GM12878 (cell line): Measurements from ENCODE around the gene COPE. TPM values are rescaled to one million over a fixed set of nuclear protein-coding genes. Genes with fewer than 3 reads are reported as not detected.

Experiments used
- ATAC-seq: fragments of 200-7000 bp; cut with Tn5 transposase; 3 replicates; pipeline ENCODE4 v1.9.1; 2020; ENCODE audit warnings: mild to moderate bottlenecking, moderate library complexity
- BruUV-seq: library from RNA; stranded (reverse); fragments of 400-500 nt; replicated peaks from 2 replicates; lab custom pipeline; 2021; lab: Mats Ljungman, UMichigan
- CTCF ChIA-PET: fragments of 300-600 bp; sonication (Branson Sonifier 250); formaldehyde crosslinking; extraction: SDS; loops from one replicate; lab custom pipeline; 2021; ENCODE audit warnings: inconsistent platforms; lab: Yijun Ruan, JAX
- POLR2A ChIA-PET: fragments of 350-600 bp; formaldehyde crosslinking; extraction: SDS; loops from one replicate; lab custom pipeline; 2021; ENCODE audit warnings: inconsistent platforms; lab: Charles Lee
- RAD21 ChIA-PET: fragments of 300-600 bp; sonication (Branson Sonifier 250); formaldehyde crosslinking; loops from one replicate; lab custom pipeline; 2023; ENCODE audit warnings: antibody characterized with exemption; ENCODE audit not compliant: unreplicated experiment; lab: Charles Lee
- SMC1A ChIA-PET: fragments of 300-600 bp; sonication (Branson Sonifier 250); formaldehyde crosslinking; loops from one replicate; lab custom pipeline; 2023; ENCODE audit not compliant: unreplicated experiment, uncharacterized antibody; lab: Charles Lee
- DNase-seq: peaks from one replicate; pipeline ENCODE4 v3.0.0-alpha.2; 2011; ENCODE audit warnings: low read depth, low spot score
- FAIRE-seq: peaks from 3 replicates; lab custom pipeline; 2011; peaks lifted over from hg19 to GRCh38; lab: Jason Lieb, UNC
- H2AFZ ChIP-seq: 2 replicates; pipeline ENCODE4 v1.6.0; 2011; ENCODE audit warnings: low read depth, low read length, control low read depth; ENCODE audit not compliant: control insufficient read depth
- H3K27ac ChIP-seq: 2 replicates; pipeline ENCODE4 v1.5.1; 2011; ENCODE audit warnings: control low read depth; ENCODE audit not compliant: control insufficient read depth, insufficient read depth
- H3K27me3 ChIP-seq, 2 experiments: replicated peaks in 1 of 2; 2 replicates each; pipeline versions ENCODE4 v1.6.0 to v1.6.1; 2011; ENCODE audit warnings: low read length in 1 of 2; ENCODE audit not compliant: control insufficient read depth in 2 of 2, insufficient read depth in 2 of 2
- H3K36me3 ChIP-seq, 2 experiments: 2 replicates each; pipeline ENCODE4 v1.5.1; 2011; ENCODE audit warnings: low read length in 1 of 2; ENCODE audit not compliant: control insufficient read depth in 2 of 2, insufficient read depth in 2 of 2
- H3K4me1 ChIP-seq: 2 replicates; pipeline ENCODE4 v1.6.1; 2011; ENCODE audit warnings: mild to moderate bottlenecking, low read length, moderate library complexity, mixed read lengths; ENCODE audit not compliant: control insufficient read depth, insufficient read depth
- H3K4me2 ChIP-seq: 2 replicates; pipeline ENCODE4 v1.6.0; 2011; ENCODE audit warnings: control low read depth; ENCODE audit not compliant: control insufficient read depth, insufficient read depth
- H3K4me3 ChIP-seq: fragments of 200-600 bp; sonication (generic); 2 replicates; pipeline ENCODE4 v1.5.1; 2016
- H3K79me2 ChIP-seq: 2 replicates; pipeline ENCODE4 v1.6.0; 2011; ENCODE audit warnings: low read length; ENCODE audit not compliant: control insufficient read depth, insufficient read depth
- H3K9ac ChIP-seq: 2 replicates; pipeline ENCODE4 v1.8.0; 2011; ENCODE audit warnings: low read length, control low read depth, mixed read lengths; ENCODE audit not compliant: control insufficient read depth, insufficient read depth
- H3K9me3 ChIP-seq: replicated peaks from 3 replicates; pipeline ENCODE4 v1.5.1; 2011; ENCODE audit warnings: mild to moderate bottlenecking, low read length; ENCODE audit not compliant: control insufficient read depth, insufficient read depth
- H4K20me1 ChIP-seq: 2 replicates; pipeline ENCODE4 v1.6.0; 2011; ENCODE audit not compliant: control insufficient read depth, insufficient read depth
- BCL3 ChIP-seq: IDR thresholded peaks from 2 replicates; pipeline ENCODE4 v1.6.1; 2011; ENCODE audit warnings: borderline replicate concordance, low read depth, mild to moderate bottlenecking, moderate library complexity, low read length; ENCODE audit not compliant: insufficient read depth, poor library complexity, severe bottlenecking
- BRCA1 ChIP-seq: IDR thresholded peaks from 2 replicates; pipeline ENCODE4 v1.6.1; 2011; ENCODE audit warnings: low read depth, low read length, improper control_type of control experiment
- CBFB ChIP-seq: IDR thresholded peaks from 2 replicates; pipeline ENCODE4 v1.6.1; 2016; ENCODE audit warnings: antibody characterized with exemption, low read depth
- HDAC2 ChIP-seq: fragments of 200-600 bp; sonication (generic); IDR thresholded peaks from 2 replicates; pipeline ENCODE4 v1.6.1; 2017
- IKZF1 ChIP-seq: fragments of 450-650 bp; conservative IDR thresholded peaks from 2 replicates; pipeline ENCODE4 v1.6.1; 2017; ENCODE audit warnings: antibody characterized with exemption, mild to moderate bottlenecking
- JUNB ChIP-seq: IDR thresholded peaks from 2 replicates; pipeline ENCODE4 v1.6.1; 2016; ENCODE audit warnings: antibody characterized with exemption, mild to moderate bottlenecking
- MEF2A ChIP-seq: IDR thresholded peaks from 2 replicates; pipeline ENCODE4 v1.6.1; 2011; ENCODE audit warnings: low read depth, mild to moderate bottlenecking, low read length, moderate library complexity; ENCODE audit not compliant: insufficient read depth
- MTA3 ChIP-seq: IDR thresholded peaks from 2 replicates; pipeline ENCODE4 v1.6.1; 2012; ENCODE audit warnings: low read length, inconsistent platforms, borderline replicate concordance
- NFXL1 ChIP-seq: fragments of 450-650 bp; IDR thresholded peaks from 2 replicates; pipeline ENCODE4 v1.6.1; 2017; ENCODE audit warnings: antibody characterized with exemption, mild to moderate bottlenecking, borderline replicate concordance
- RBBP5 ChIP-seq: fragments of 200-600 bp; sonication (generic); conservative IDR thresholded peaks from 2 replicates; pipeline ENCODE4 v1.6.1; 2016
- RELA ChIP-seq: fragments of 450-650 bp; IDR thresholded peaks from 2 replicates; pipeline ENCODE4 v1.8.0; 2014; ENCODE audit warnings: borderline replicate concordance; ENCODE audit not compliant: partially characterized antibody
- SUPT20H ChIP-seq: IDR thresholded peaks from 2 replicates; pipeline ENCODE4 v1.6.1; 2011; ENCODE audit warnings: low read depth, mild to moderate bottlenecking, low read length, moderate library complexity, borderline replicate concordance; ENCODE audit not compliant: control insufficient read depth
- ZNF592 ChIP-seq: fragments of 450-650 bp; IDR thresholded peaks from 2 replicates; pipeline ENCODE4 v1.6.1; 2017; ENCODE audit warnings: mild to moderate bottlenecking, moderate library complexity
- WGBS: methylation state at CpG from one replicate; pipeline ENCODE4 v1.1.6; 2016; ENCODE audit warnings: low lambda C conversion rate; ENCODE audit not compliant: insufficient replicate concordance, insufficient coverage; ENCODE audit errors: missing lambda C conversion rate; 5-methylcytosine and 5-hydroxymethylcytosine counted together
- in situ Hi-C: fragments of 300-500 bp; cut with MboI; formaldehyde crosslinking; loops from 9 replicates; pipeline ENCODE4 v1.14.3; 2018; ENCODE audit warnings: mixed read lengths
- intact Hi-C: fragments of 100-400 bp; cut with micrococcal nuclease; formaldehyde crosslinking; loops from one replicate; pipeline ENCODE4 v1.14.2; 2022; ENCODE audit not compliant: unreplicated experiment
- polyA plus RNA-seq, 11 experiments: library from polyadenylated mRNA; depleted of rRNA in 4 of 11; unstranded in 6 of 11; stranded (reverse) in 5 of 11; fragments of >200 nt; fragmentation: Nextera tagmentation in 4 of 11; fragmentation: Illumina TruSeq in 1 of 11; extraction: Ambion mirVana in 4 of 11; extraction: Trizol in 1 of 11; gene quantifications; 1 replicate in 1 of 11; 2 replicates in 10 of 11; pipeline versions ENCODE4 v1.2.1 to v1.2.3, GENCODE V29; 2011 to 2016; ENCODE audit warnings: inconsistent platforms in 2 of 11, missing spikeins in 2 of 11, low read depth in 1 of 11
- total RNA-seq, 4 experiments: library from RNA; depleted of rRNA in 3 of 4; stranded (reverse); fragments of >200 nt in 3 of 4; fragmentation: Illumina TruSeq in 1 of 4; extraction: Trizol in 1 of 4; gene quantifications; 2 replicates each; pipeline versions ENCODE4 v1.2.1 to v1.2.3, GENCODE V29; 2013 to 2021

COPE gene
- total and polyA plus RNA-seq, 10 of the 15 experiments (the other 5 are each of a cell fraction or from before 2014, with no cell fraction given) = 3.5 to 464 (median 222) TPM

GRCh38 chr19:18961767-18962620, 42.8 kb upstream of the COPE start:
- 27% methylated on average over 16 of the region's 26 CpGs for WGBS
- peak; percentile 21; the same call in 1 of the 3 replicates for ATAC-seq
- SMC1A ChIA-PET = no interaction called here
- Histone ChIP-seq H3K4me3 (no peak overlapping the region), H3K27ac (no peak overlapping the region)
- TF ChIP-seq IKZF1 (no peak), SUPT20H (no peak), HDAC2 (no peak), MEF2A (no peak), BRCA1 (no peak), MTA3 (no peak), RELA (no peak), NFXL1 (no peak), RBBP5 (no peak), BCL3 (no peak), ZNF592 (no peak), CBFB (no peak), JUNB (no peak)
- TF ChIP-seq, all 136 proteins: peak for 0
- no peaks in the 10 kb centered on the region for H3K4me1 ChIP-seq
- no TSS peak for BruUV-seq
- no peaks in the 10 kb centered on the region for H4K20me1 ChIP-seq
- in situ Hi-C loops (no loop called here), intact Hi-C loops (no loop called here)
- no peaks in the 10 kb centered on the region for H3K27me3 ChIP-seq
- RAD21 ChIA-PET = no interaction called here
- DNase-seq = no peak
- FAIRE-seq = no peak
- H3K4me2 ChIP-seq = no peak overlapping the region
- no peak overlapping the region for H3K9ac ChIP-seq
- CTCF ChIA-PET = no interaction called here
- no peaks in the 10 kb centered on the region for H3K79me2 ChIP-seq
- no peaks in the 10 kb centered on the region for H3K36me3 ChIP-seq
- no peaks in the 10 kb centered on the region for H3K9me3 ChIP-seq
- POLR2A ChIA-PET = no interaction called here
- no peak overlapping the region for H2AFZ ChIP-seq
